Ovary (tissue), 9 donors: Measurements from ENCODE around the gene CBX6. TPM values are rescaled to one million over a fixed set of nuclear protein-coding genes. Genes with fewer than 3 reads are reported as not detected.

Source experiments
- DNase-seq, 5 donors: peaks; one replicate each; pipeline ENCODE4 v3.0.0-alpha.2; 2019 to 2020
- H3K27ac ChIP-seq, 2 donors: fragments of 200-600 bp; one replicate each; pipeline versions ENCODE4 v1.5.1 to v1.8.0; 2019 to 2022
- H3K27me3 ChIP-seq: fragments of 200-600 bp; one replicate; pipeline ENCODE4 v1.8.0; 2022
- H3K36me3 ChIP-seq: fragments of 200-600 bp; sonication (generic); one replicate; pipeline ENCODE4 v1.5.1; 2019
- H3K4me1 ChIP-seq: one replicate; pipeline ENCODE4 v1.8.1; 2013; ENCODE audit warnings: mild to moderate bottlenecking, moderate library complexity; ENCODE audit not compliant: insufficient read depth
- H3K4me3 ChIP-seq: fragments of 200-600 bp; sonication (generic); one replicate; pipeline ENCODE4 v1.5.1; 2017
- H3K9me3 ChIP-seq, 2 donors: fragments of 200-600 bp in 1 of 2; sonication (generic) in 1 of 2; one replicate each; pipeline versions ENCODE4 v1.5.1 to v1.8.1; 2013 to 2019; ENCODE audit warnings: mild to moderate bottlenecking in 1 of 2, moderate library complexity in 1 of 2
- EP300 ChIP-seq: sonication (generic); formaldehyde crosslinking; IDR thresholded peaks from one replicate; pipeline ENCODE4 v1.6.1; 2017; ENCODE audit warnings: antibody characterized with exemption
- POLR2A ChIP-seq: fragments of 450-650 bp; IDR thresholded peaks from one replicate; pipeline ENCODE4 v1.6.1; 2017; ENCODE audit warnings: antibody characterized with exemption, mild to moderate bottlenecking, moderate library complexity
- WGBS, 3 donors: extraction: QIAGEN DNeasy Blood & Tissue Kit in 1 of 3; methylation state at CpG; one replicate each; pipeline versions ENCODE4 v1.1.5 to v1.1.7; 2013 to 2017; 5-methylcytosine and 5-hydroxymethylcytosine counted together
- intact Hi-C, 4 donors: fragments of 100-400 bp; cut with DNase I; formaldehyde crosslinking; loops; one replicate each; pipeline versions ENCODE4 v1.11.0 to v1.15.1; 2022 to 2023
- polyA plus RNA-seq, 2 donors: library from polyadenylated mRNA; stranded (reverse); fragments of 200-250 nt in 1 of 2; fragments of 350-450 nt in 1 of 2; fragmentation: Illumina TruSeq in 1 of 2; extraction: RNeasy Lipid Tissue Mini Kit (QIAGEN cat#74804) in 1 of 2; gene quantifications; one replicate each; pipeline ENCODE4 v1.2.3, GENCODE V29; 2013 to 2014
- total RNA-seq, 7 donors: library from RNA; depleted of rRNA in 2 of 7; stranded (reverse); fragments of >200 nt in 2 of 7; fragmentation: NEBNext Ultra II Directional in 3 of 7; extraction: Animal tissue kit (Norgen Biotek cat#: 25700) in 3 of 7; gene quantifications; one replicate each; pipeline versions ENCODE4 v1.1.0 to v1.2.4, GENCODE V29; 2016 to 2023
- TF ChIP-seq, protein P1 (sequence below), 3 donors: fragments of 450-650 bp in 2 of 3; fragments of 200-600 bp in 1 of 3; IDR thresholded peaks; one replicate each; pipeline versions ENCODE4 v1.5.1 to v1.8.0; 2016 to 2022; ENCODE audit warnings: antibody characterized with exemption in 3 of 3, mild to moderate bottlenecking in 1 of 3
- donor health status: DM: no; HTN: no; CAD: no; lungs with moderate emphysema.
- donor health status: DM: no; HTN: no; CAD: no.
- donor health status: Bipolar disorder and iron deficiency.
- donor health status: DM: yes; HTN: yes; CAD: no.
- donor health status: DM: no; HTN: no; CAD: no.
- donor health status: DM: yes; HTN: yes; CAD: no.

The CBX6 gene
- total and polyA plus RNA-seq, 9 donors: 22.6 to 175 (median 115) TPM

- H3K4me1 ChIP-seq: peaks cover 3% of the 10 kb centered on the region
- peak; percentile 79 to 87 (median 83) for DNase-seq
- WGBS, 3 donors: 1% methylated on average over 28 to 37 of the region's 37 CpGs
- TF ChIP-seq POLR2A: peak; percentile 45
- TF ChIP-seq EP300: no peak
- TF ChIP-seq, protein P1, sequence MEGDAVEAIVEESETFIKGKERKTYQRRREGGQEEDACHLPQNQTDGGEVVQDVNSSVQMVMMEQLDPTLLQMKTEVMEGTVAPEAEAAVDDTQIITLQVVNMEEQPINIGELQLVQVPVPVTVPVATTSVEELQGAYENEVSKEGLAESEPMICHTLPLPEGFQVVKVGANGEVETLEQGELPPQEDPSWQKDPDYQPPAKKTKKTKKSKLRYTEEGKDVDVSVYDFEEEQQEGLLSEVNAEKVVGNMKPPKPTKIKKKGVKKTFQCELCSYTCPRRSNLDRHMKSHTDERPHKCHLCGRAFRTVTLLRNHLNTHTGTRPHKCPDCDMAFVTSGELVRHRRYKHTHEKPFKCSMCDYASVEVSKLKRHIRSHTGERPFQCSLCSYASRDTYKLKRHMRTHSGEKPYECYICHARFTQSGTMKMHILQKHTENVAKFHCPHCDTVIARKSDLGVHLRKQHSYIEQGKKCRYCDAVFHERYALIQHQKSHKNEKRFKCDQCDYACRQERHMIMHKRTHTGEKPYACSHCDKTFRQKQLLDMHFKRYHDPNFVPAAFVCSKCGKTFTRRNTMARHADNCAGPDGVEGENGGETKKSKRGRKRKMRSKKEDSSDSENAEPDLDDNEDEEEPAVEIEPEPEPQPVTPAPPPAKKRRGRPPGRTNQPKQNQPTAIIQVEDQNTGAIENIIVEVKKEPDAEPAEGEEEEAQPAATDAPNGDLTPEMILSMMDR (IDR thresholded peaks at IDR 0.05): peak in 1 of 3 donors; percentile 3
- no peaks in the 10 kb centered on the region for H3K9me3 ChIP-seq
- H3K4me3 ChIP-seq: peak overlapping the region; percentile 64
- H3K27me3 ChIP-seq: no peaks in the 10 kb centered on the region
- no peaks in the 10 kb centered on the region for H3K36me3 ChIP-seq
- intact Hi-C loops: loop anchor here in 2 of 4 donors (5.0 kb wide), 2 partner anchors 49 to 444 kb away; partner anchors contain the start of gene RPL3 (in 1 of the 2)
- peak overlapping the region; percentile 88 to 95 for H3K27ac ChIP-seq
These were observed 824 bp upstream of the CBX6 start for GRCh38 chr22:38872831-38873248.

DNA sequence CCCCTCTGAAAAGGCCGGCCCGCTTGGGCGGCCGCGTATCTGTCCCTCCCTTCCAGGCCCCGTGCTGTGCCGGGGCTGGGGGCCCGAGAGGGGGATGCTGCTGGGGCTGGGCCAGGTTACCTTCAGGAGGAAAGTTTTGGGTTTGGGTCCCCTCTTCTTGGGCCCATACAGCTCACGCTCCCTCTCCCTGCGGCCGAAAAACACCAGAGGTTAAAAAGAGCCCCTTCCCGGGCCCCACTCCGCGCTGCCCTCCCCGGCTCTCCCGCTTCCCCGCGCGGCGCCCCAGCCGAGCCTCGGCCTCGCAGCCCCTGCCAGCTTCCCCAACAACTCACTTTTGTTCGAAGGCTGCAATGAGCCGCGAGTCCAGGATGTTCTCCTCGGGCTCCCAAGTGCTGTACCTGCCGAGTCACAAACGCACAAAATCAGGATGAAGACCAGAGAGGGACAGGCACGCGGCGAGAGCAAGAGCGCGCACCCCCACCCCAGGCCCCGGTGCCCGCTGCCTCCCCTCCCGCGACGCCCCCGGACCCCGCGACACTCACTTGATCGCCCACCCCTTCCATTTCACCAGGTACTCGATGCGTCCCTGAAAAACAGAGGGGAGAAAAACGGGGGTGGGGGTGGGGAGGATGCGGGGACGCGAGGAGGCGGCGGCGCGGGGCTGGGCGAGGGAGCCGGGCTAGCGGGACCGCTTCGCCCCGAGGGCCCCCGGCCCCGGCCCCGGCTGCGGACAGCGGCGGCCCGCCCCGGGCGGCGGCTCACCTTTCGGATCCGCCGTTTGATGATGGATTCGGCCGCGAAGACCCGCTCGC lies 450 bp downstream of the CBX6 start:
- H3K4me1 ChIP-seq: peaks cover 3% of the 10 kb centered on the region
- intact Hi-C loops: loop anchor here in 2 of 4 donors (2.0 to 5.0 kb wide), 3 partner anchors 51 to 446 kb away; partner anchors contain the start of gene RPL3 (in 1 of the 2)
- DNase-seq: peak; percentile 42 to 63 (median 52)

GRCh38 chr22:38870791-38871359 lies 1.1 kb downstream of the CBX6 start:
- TF ChIP-seq, protein P1 (IDR thresholded peaks at IDR 0.05): no peak
- TF ChIP-seq EP300 (no peak), POLR2A (no peak)
- H3K4me3 ChIP-seq: peak overlapping the region; percentile 64

More for the DNA sequence above, 450 bp downstream of the CBX6 start:
- WGBS, 3 donors: 1% methylated on average over 55 to 77 of the region's 77 CpGs
- Histone ChIP-seq H3K36me3 (no peaks in the 10 kb centered on the region), H3K4me3 (peak overlapping the region; percentile 64), H3K27me3 (no peaks in the 10 kb centered on the region), H3K27ac (peak overlapping the region; percentile 95), H3K9me3 (no peaks in the 10 kb centered on the region)
- TF ChIP-seq POLR2A (no peak), EP300 (no peak)
- TF ChIP-seq, protein P1 (IDR thresholded peaks at IDR 0.05): no peak

DNA sequence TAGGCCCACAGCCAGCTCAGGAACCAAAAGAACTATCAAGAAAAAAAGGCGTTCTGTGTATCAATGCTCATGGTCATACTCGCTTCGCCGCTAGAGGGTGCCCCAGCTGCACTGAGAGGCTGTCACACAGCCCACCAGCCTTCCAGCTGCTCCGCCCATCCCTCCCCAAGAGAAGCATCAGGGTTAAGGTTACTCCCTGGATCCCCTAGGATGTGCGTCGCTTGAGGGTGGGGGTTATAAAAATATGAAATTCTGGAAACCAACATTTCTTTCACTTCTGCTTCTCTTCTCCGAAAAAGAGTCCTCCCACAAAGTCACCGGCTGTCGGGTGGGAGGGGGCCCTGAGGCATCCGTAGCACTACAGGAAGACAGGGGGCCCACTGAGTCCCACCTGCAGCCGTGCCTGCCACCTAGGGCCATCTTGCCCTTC lies 1.7 kb downstream of the CBX6 start:
- peak; percentile 87 to 94 (median 92) for DNase-seq
- peak overlapping the region; percentile 64 for H3K4me3 ChIP-seq
- H3K36me3 ChIP-seq: no peaks in the 10 kb centered on the region
- intact Hi-C loops: loop anchor here in 2 of 4 donors (2.0 to 5.0 kb wide), 3 partner anchors 52 to 447 kb away; partner anchors contain the start of gene RPL3 (in 1 of the 2)
- peak overlapping the region; percentile 95 for H3K27ac ChIP-seq
- TF ChIP-seq POLR2A (no peak), EP300 (no peak)
- TF ChIP-seq, protein P1 (IDR thresholded peaks at IDR 0.05): peak; percentile 83 to 93 (median 88)
- H3K27me3 ChIP-seq: no peaks in the 10 kb centered on the region
- WGBS, 3 donors: 2 to 3% (median 3%) methylated on average over 12 of the region's 12 CpGs
- H3K4me1 ChIP-seq: peaks cover 9% of the 10 kb centered on the region
- no peaks in the 10 kb centered on the region for H3K9me3 ChIP-seq

More at GRCh38 chr22:38870791-38871359, 1.1 kb downstream of the CBX6 start:
- intact Hi-C loops: loop anchor here in 2 of 4 donors (2.0 to 5.0 kb wide), 3 partner anchors 51 to 446 kb away; partner anchors contain the start of gene RPL3 (in 1 of the 2)
- Histone ChIP-seq H3K36me3 (no peaks in the 10 kb centered on the region), H3K27ac (peak overlapping the region; percentile 95), H3K4me1 (peaks cover 4% of the 10 kb centered on the region), H3K9me3 (no peaks in the 10 kb centered on the region), H3K27me3 (no peaks in the 10 kb centered on the region)
- no peak for DNase-seq
- 20 to 24% (median 24%) methylated on average over 2 of the region's 2 CpGs for WGBS, 3 donors
